ENCODE results near the gene MIA.
A peak's percentile ranks its signal among the peaks of the same experiment; 100 is the strongest.
"Not testable (repeated sequence)": the region's sequence is repeated elsewhere in the genome, so short reads cannot be mapped to it uniquely, and the experiment has no call there.

The MIA gene

DNA sequence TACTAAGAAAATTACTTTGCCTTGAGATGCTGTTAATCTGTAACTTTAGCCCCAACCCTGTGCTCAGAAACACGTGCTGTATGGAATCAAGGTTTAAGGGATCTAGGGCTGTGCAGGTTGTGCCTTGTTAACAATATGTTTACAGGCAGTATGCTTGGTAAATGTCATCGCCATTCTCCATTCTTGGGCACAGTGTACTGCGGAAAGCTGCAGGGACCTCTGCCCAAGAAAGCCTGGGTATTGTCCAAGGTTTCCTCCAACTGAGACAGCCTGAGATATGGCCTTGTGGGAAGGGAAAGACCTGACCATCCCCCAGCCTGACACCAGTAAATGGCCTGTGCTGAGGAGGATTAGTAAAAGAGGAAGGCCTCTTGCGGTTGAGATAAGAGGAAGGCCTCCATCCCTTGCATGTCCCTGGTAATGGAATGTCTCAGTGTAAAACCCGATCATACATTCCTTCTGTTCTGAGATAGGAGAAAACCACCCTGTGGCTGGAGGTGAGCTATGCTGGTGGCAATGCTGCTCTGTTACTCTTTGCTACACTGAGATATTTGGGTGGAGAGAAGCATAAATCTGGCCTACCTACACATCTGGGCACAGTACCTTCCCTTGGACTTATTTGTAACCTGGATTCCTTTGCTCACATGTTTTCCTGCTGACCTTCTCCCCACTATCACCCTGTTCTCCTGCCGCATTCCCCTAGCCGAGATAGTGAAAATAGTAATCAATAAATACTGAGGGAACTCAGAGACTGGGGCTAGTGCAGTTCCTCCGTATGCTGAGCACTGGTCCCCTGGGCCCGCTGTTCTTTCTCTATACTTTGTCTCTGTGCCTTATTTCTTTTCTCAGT is 47.6 kb downstream of the MIA start:
- DNase-seq (ENCODE audit: low read depth), result peak; percentile 94

DNA sequence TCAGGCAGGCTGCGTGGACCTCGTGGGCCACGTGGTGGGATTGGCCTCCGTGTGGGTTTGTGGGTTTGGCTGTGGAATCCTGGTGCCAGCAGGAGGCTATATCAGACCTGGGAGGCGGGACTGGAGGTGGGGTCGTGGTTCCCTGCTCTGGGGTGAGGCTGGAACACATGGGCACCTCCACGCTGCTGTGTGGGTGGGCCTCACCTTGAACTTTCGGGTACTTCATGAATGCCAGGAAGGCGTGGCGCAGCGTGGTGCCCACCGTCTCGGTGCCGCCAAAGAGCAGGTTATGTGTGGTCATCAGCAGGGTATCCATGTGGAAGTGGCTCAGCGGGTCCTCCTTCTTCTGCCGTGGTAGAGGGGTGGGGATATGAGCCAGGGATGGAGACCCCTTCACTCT is 49.6 kb downstream of the MIA start:
- DNase-seq (ENCODE audit: low read depth), result not testable (repeated sequence)

DNA sequence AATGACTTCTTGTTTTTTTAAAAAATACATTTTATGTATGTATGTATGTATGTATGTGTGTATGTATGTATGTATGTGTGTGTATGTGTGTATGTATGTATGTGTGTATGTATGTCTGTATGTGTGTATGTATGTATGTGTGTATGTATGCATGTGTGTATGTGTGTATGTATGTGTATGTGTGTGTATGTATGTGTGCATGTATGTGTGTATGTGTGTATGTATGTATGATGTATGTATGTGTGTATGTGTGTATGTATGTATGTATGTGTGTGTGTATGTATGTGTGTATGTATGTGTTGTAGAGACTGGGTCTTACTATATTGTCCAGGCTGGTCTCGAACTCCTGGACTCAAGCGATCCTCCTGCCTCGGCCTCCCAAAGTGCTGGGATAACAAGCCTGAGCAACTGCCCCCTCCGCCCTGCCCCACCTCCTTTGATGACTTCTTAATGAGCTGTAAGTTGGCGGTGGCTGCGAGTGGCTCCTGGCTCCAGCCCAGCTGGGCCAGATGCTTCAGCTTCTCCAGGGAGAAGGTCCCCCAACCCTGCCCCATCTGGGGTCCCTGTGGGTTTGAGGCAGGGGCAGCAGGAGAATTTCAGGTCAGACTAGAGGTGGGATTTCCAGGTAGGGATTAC is 50.3 kb downstream of the MIA start:
- not testable (repeated sequence) for DNase-seq (ENCODE audit: low read depth)

DNA sequence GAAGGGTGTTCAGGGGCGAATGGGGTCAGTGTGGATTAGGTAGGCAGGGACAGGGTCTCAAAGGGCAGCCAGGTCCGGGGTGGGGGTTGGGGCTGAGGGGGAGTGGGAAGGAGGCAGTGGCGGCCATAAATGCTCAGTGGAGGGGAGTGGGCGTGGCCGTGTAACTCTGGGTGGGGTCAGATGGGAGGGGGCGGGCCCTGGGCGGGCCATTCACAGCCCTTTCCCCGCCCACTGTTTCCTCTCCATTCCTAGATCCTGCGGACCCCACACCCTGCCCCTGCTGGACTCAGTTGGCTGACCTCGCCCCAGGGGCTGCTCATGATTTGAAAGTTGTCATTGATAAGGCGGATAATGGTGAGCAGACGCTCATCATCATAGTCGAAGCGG is 51.0 kb downstream of the MIA start:
- not testable (repeated sequence) for DNase-seq (ENCODE audit: low read depth)

DNA sequence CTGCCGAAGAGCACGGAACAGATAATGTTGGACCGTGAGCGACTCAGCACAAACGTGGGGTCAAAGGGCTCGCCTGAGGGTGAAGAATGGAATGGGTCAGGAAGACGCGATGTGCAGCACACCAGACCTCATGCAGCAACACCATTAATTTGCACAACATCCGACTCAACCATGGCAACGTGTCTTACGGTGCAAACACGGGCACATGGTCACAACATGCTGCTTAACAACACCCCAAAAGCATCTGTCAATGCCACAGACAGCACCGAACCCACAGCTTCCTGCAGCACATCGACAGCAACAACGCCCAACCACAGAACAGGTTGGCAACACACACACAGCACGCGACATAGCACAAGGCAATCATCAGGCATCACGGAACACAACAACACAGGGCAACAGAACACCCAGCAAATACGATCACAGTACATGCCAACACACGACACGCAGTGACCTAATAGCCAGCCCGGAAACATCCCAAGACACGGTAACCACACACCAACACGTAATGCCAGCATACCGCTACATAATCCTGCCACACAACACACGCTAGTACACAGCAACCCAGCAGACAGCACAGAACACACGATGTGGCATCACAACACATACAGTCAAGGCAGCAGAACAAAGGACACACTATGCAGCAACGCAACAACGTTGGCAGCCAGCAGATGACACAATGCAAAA is 51.5 kb downstream of the MIA start:
- DNase-seq (ENCODE audit: low read depth), result peak; percentile 35

Data from amniotic epithelial cell (primary cell).